ENCODE results near the gene AMDHD1.

GRCh38 chr12:95943330-95943842 lies at the start of gene AMDHD1:
- TF ChIP-seq ZNF354C (tag by site-specific recombination; IDR thresholded peaks at IDR 0.05; ENCODE audit: borderline replicate concordance, low read depth) (no peak), CTCF (tag by site-specific recombination; IDR thresholded peaks at IDR 0.05) (peak; percentile 87), ZFHX2 (tag by site-specific recombination; conservative IDR thresholded peaks at IDR 0.05) (no peak), GFI1B (tag by site-specific recombination; IDR thresholded peaks at IDR 0.05) (no peak), ZNF514 (tag by site-specific recombination; IDR thresholded peaks at IDR 0.05) (no peak), FEZF1 (tag by site-specific recombination; IDR thresholded peaks at IDR 0.05) (no peak), SP2 (tag by site-specific recombination; IDR thresholded peaks at IDR 0.05) (no peak), TCF7L2 (IDR thresholded peaks at IDR 0.05; ENCODE audit: borderline replicate concordance, low read depth, low read length) (no peak), ZNF350 (tag by site-specific recombination; IDR thresholded peaks at IDR 0.05) (no peak), PATZ1 (tag by site-specific recombination; IDR thresholded peaks at IDR 0.05) (no peak), SALL2 (tag by site-specific recombination; IDR thresholded peaks at IDR 0.05; ENCODE audit: borderline replicate concordance) (no peak)
- TF ChIP-seq, protein P1, sequence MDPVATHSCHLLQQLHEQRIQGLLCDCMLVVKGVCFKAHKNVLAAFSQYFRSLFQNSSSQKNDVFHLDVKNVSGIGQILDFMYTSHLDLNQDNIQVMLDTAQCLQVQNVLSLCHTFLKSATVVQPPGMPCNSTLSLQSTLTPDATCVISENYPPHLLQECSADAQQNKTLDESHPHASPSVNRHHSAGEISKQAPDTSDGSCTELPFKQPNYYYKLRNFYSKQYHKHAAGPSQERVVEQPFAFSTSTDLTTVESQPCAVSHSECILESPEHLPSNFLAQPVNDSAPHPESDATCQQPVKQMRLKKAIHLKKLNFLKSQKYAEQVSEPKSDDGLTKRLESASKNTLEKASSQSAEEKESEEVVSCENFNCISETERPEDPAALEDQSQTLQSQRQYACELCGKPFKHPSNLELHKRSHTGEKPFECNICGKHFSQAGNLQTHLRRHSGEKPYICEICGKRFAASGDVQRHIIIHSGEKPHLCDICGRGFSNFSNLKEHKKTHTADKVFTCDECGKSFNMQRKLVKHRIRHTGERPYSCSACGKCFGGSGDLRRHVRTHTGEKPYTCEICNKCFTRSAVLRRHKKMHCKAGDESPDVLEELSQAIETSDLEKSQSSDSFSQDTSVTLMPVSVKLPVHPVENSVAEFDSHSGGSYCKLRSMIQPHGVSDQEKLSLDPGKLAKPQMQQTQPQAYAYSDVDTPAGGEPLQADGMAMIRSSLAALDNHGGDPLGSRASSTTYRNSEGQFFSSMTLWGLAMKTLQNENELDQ (tag by site-specific recombination; IDR thresholded peaks at IDR 0.05; ENCODE audit: low read depth): no peak

Data from HEK293 (cell line).